ENCODE data around the gene RBM47. TPM values are rescaled to one million over a fixed set of nuclear protein-coding genes. Genes with fewer than 3 reads are reported as not detected.

The RBM47 gene
- total and polyA plus RNA-seq, 9 of the 15 experiments (the other 6 are each of a cell fraction or from before 2014, with no cell fraction given), result 1.4 to 6.4 (median 3.3) TPM

DNA sequence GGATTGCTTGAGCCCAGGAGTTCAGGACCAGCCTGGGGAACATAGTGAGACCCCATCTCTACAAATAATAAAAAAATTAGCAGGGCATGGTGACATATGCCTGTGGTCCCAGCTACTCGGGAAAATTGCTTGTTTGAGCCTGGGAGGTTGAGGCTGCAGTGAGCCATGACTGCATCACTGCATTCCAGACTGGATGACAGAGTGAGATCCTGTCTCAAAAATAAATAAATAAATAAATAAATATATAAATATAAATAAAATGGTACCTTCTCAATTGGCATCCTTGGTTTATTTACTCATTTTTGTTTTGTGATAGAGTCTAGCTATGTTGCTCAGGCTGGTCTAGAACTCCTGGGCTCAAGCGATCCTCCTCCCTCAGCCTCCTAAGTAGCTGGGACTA is 150.3 kb downstream of the RBM47 start (continued):
- no peak for TF ChIP-seq GABPA (tag; conservative IDR thresholded peaks at IDR 0.05; ENCODE audit: low read depth)
- TF ChIP-seq, protein P1, sequence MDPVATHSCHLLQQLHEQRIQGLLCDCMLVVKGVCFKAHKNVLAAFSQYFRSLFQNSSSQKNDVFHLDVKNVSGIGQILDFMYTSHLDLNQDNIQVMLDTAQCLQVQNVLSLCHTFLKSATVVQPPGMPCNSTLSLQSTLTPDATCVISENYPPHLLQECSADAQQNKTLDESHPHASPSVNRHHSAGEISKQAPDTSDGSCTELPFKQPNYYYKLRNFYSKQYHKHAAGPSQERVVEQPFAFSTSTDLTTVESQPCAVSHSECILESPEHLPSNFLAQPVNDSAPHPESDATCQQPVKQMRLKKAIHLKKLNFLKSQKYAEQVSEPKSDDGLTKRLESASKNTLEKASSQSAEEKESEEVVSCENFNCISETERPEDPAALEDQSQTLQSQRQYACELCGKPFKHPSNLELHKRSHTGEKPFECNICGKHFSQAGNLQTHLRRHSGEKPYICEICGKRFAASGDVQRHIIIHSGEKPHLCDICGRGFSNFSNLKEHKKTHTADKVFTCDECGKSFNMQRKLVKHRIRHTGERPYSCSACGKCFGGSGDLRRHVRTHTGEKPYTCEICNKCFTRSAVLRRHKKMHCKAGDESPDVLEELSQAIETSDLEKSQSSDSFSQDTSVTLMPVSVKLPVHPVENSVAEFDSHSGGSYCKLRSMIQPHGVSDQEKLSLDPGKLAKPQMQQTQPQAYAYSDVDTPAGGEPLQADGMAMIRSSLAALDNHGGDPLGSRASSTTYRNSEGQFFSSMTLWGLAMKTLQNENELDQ (CRISPR knock-in tag; IDR thresholded peaks at IDR 0.05; ENCODE audit: borderline replicate concordance), result no peak
- TF ChIP-seq, protein P2, sequence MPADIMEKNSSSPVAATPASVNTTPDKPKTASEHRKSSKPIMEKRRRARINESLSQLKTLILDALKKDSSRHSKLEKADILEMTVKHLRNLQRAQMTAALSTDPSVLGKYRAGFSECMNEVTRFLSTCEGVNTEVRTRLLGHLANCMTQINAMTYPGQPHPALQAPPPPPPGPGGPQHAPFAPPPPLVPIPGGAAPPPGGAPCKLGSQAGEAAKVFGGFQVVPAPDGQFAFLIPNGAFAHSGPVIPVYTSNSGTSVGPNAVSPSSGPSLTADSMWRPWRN (IDR thresholded peaks at IDR 0.05; ENCODE audit: low read depth), result no peak
- TF ChIP-seq, protein P3, sequence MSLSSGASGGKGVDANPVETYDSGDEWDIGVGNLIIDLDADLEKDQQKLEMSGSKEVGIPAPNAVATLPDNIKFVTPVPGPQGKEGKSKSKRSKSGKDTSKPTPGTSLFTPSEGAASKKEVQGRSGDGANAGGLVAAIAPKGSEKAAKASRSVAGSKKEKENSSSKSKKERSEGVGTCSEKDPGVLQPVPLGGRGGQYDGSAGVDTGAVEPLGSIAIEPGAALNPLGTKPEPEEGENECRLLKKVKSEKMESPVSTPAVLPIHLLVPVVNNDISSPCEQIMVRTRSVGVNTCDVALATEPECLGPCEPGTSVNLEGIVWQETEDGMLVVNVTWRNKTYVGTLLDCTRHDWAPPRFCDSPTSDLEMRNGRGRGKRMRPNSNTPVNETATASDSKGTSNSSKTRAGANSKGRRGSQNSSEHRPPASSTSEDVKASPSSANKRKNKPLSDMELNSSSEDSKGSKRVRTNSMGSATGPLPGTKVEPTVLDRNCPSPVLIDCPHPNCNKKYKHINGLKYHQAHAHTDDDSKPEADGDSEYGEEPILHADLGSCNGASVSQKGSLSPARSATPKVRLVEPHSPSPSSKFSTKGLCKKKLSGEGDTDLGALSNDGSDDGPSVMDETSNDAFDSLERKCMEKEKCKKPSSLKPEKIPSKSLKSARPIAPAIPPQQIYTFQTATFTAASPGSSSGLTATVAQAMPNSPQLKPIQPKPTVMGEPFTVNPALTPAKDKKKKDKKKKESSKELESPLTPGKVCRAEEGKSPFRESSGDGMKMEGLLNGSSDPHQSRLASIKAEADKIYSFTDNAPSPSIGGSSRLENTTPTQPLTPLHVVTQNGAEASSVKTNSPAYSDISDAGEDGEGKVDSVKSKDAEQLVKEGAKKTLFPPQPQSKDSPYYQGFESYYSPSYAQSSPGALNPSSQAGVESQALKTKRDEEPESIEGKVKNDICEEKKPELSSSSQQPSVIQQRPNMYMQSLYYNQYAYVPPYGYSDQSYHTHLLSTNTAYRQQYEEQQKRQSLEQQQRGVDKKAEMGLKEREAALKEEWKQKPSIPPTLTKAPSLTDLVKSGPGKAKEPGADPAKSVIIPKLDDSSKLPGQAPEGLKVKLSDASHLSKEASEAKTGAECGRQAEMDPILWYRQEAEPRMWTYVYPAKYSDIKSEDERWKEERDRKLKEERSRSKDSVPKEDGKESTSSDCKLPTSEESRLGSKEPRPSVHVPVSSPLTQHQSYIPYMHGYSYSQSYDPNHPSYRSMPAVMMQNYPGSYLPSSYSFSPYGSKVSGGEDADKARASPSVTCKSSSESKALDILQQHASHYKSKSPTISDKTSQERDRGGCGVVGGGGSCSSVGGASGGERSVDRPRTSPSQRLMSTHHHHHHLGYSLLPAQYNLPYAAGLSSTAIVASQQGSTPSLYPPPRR (CRISPR knock-in tag; IDR thresholded peaks at IDR 0.05; ENCODE audit: borderline replicate concordance), result no peak
- TF ChIP-seq POU5F1 (IDR thresholded peaks at IDR 0.05; ENCODE audit: borderline replicate concordance, low read depth, low read length, partially characterized antibody), result no peak
- no peak for TF ChIP-seq ZNF75A (CRISPR knock-in tag; IDR thresholded peaks at IDR 0.05)
- no peak for TF ChIP-seq PYGO2 (tag; IDR thresholded peaks at IDR 0.05)
- TF ChIP-seq ZNF239 (CRISPR knock-in tag; IDR thresholded peaks at IDR 0.05), result no peak
- TF ChIP-seq, protein P4, sequence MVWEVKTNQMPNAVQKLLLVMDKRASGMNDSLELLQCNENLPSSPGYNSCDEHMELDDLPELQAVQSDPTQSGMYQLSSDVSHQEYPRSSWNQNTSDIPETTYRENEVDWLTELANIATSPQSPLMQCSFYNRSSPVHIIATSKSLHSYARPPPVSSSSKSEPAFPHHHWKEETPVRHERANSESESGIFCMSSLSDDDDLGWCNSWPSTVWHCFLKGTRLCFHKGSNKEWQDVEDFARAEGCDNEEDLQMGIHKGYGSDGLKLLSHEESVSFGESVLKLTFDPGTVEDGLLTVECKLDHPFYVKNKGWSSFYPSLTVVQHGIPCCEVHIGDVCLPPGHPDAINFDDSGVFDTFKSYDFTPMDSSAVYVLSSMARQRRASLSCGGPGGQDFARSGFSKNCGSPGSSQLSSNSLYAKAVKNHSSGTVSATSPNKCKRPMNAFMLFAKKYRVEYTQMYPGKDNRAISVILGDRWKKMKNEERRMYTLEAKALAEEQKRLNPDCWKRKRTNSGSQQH (CRISPR knock-in tag; IDR thresholded peaks at IDR 0.05), result no peak
- no peak for TF ChIP-seq L3MBTL2 (IDR thresholded peaks at IDR 0.05)
